HG03280 (cell line): ENCODE measurements around the gene MOG.
"Not testable (repeated sequence)": the region's sequence is repeated elsewhere in the genome, so short reads cannot be mapped to it uniquely, and the experiment has no call there.

Experiments
- ATAC-seq: cut with Tn5 transposase; IDR thresholded peaks from one replicate; pipeline ENCODE4 v1.9.1; 2021; ENCODE audit warnings: mild to moderate bottlenecking, moderate library complexity; ENCODE audit not compliant: unreplicated experiment

Gene MOG

GRCh38 chr6:29637247-29637646 is 19.6 kb upstream of the MOG start:
- ATAC-seq = no peak

- ATAC-seq = no peak
Observed at GRCh38 chr6:29641430-29642148, 15.3 kb upstream of the MOG start.

GRCh38 chr6:29647927-29648642 is 8.8 kb upstream of the MOG start:
- no peak for ATAC-seq

GRCh38 chr6:29649701-29650673 is 6.9 kb upstream of the MOG start:
- ATAC-seq = peak; percentile 95

GRCh38 chr6:29651413-29652197 is 5.3 kb upstream of the MOG start:
- no peak for ATAC-seq

- ATAC-seq = no peak
Observed at GRCh38 chr6:29652198-29652584, 4.7 kb upstream of the MOG start.

- no peak for ATAC-seq
Observed at GRCh38 chr6:29653452-29654038, 3.3 kb upstream of the MOG start.

- no peak for ATAC-seq
Observed at GRCh38 chr6:29655658-29656057, 1.2 kb upstream of the MOG start.

- no peak for ATAC-seq
Observed at GRCh38 chr6:29656157-29656556, 735 bp upstream of the MOG start.

- no peak for ATAC-seq
Observed at GRCh38 chr6:29661071-29661470, 4.2 kb downstream of the MOG start.

- ATAC-seq = not testable (repeated sequence)
Observed at GRCh38 chr6:29661502-29662141, 4.7 kb downstream of the MOG start.

- no peak for ATAC-seq
Observed at GRCh38 chr6:29663300-29664042, 6.6 kb downstream of the MOG start.

- no peak for ATAC-seq
Observed at GRCh38 chr6:29665942-29666825, 9.3 kb downstream of the MOG start.

GRCh38 chr6:29666826-29667130 is 9.9 kb downstream of the MOG start:
- ATAC-seq = no peak

GRCh38 chr6:29667158-29667557 is 10.3 kb downstream of the MOG start:
- ATAC-seq = no peak

- ATAC-seq = no peak
Observed at GRCh38 chr6:29671026-29671425, 14.1 kb downstream of the MOG start.

- ATAC-seq = not testable (repeated sequence)
Observed at GRCh38 chr6:29672116-29672515, 15.2 kb downstream of the MOG start.

GRCh38 chr6:29673161-29673560 is 16.3 kb downstream of the MOG start:
- no peak for ATAC-seq
